HG02642 (cell line): ENCODE data around the gene CDK14.
"Not testable (repeated sequence)": the region's sequence is repeated elsewhere in the genome, so short reads cannot be mapped to it uniquely, and the experiment has no call there.

Experiments used
- ATAC-seq: cut with Tn5 transposase; IDR thresholded peaks from one replicate; pipeline ENCODE4 v1.9.1; 2021; ENCODE audit warnings: mild to moderate bottlenecking; ENCODE audit not compliant: unreplicated experiment, poor library complexity

CDK14 gene

DNA sequence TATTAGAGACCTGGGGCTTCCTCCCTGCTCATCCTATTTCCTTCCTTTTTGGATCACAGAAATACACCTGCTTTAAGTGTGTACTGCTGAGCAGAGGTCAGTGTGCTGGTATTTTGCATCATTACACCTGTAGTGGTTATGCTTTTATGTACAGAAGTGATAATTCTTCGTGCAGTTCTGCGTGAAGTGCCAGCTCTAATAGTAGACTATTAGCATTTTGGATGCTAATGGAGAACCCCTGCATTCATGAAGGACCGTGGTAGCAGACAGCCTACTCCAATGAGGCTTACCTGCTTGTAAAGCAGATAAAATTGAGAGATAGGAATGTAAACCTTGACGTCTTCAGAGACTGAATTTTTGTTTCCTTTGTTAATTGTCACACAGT lies 114.3 kb downstream of the CDK14 start:
- ATAC-seq, result no peak

DNA sequence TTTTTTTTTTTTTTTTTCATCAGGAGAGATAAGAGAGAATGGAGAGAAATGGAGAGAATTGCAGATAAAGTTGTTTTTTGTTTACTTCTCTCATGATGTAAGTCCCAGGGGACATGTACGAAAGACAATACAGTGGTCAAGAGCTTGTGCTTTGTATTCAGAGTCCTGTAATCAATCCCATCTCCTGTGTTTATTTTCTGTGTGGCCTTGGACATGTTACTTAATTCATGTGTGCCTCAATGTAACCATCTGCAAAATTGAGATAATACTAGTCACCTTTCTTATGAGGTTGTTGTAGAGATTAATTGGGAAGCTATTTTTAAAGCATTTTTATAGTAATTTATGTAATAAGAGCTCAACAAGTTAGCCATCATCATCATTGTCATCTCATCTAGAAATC lies 117.5 kb downstream of the CDK14 start:
- no peak for ATAC-seq

DNA sequence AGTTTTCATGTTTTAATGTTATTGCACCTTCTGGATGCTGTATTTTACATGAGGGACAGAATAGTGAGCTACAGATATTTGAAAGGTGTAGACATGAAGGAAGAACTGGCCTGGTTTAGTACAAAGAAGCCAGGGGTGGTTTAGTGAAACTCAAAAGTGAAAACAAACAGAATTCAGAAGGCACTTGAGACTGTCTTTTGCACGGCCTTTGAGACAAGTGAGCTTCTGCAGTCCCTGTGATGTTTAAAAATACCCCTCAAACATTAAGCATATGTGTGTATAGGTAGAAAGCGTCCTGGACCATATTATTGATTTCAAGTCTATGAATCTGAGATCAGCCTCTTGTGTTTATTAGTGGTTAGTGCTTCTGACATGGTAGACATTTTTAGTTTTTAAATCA lies 118.9 kb downstream of the CDK14 start:
- ATAC-seq, result peak; percentile 61

DNA sequence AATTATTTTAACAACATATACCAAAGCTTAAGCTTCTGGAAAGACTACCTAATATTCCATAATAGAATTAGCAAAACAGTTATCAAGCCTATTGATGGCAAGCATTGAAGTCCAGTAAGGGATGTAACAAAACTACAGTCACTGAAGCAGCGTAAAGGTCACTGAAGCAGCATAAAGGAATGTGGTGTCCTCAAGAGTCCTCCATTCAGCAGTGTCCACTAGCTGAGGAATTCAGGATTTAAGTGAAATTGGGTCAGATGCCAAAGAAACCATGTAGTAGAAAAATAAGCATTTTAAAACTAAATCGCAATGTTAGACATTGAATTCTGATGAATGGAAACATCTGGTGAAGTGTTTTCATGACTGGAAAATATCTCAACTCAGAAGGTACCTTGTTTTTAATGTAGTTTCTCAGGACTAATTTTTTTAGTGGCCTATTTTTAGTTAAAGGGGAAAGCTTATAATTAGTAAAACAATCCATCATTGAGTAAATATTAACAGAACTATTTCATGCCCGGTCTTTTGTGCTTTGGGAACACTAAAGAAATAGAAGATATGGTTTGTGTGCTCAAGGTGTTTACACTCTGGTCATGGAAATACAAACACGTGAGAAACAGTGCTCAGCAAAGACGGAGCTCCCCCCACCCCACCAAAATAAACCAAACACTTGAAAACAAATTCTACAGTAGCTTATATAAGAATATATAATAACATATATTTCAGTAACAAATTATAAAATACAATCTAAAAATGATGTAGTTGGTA lies 121.4 kb downstream of the CDK14 start:
- ATAC-seq, result no peak

DNA sequence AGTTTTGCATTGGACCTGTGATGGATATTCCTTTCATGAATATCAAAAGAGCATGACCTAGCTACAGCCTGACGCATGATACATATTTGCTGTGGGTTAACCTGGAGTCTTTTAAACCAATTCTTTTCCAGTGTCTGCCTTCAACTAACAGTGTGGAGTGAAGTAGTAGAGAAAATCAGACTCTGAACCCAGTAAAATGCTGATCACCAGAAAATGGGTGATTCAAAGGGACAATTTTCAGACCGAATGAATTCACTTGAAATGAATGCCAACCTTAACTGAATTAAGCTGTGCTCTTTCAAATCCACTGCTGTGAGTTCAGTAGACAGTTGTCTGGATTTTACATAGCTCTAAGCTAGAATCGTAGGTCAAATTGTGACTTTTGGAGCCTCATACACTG lies 123.0 kb downstream of the CDK14 start:
- ATAC-seq, result no peak

DNA sequence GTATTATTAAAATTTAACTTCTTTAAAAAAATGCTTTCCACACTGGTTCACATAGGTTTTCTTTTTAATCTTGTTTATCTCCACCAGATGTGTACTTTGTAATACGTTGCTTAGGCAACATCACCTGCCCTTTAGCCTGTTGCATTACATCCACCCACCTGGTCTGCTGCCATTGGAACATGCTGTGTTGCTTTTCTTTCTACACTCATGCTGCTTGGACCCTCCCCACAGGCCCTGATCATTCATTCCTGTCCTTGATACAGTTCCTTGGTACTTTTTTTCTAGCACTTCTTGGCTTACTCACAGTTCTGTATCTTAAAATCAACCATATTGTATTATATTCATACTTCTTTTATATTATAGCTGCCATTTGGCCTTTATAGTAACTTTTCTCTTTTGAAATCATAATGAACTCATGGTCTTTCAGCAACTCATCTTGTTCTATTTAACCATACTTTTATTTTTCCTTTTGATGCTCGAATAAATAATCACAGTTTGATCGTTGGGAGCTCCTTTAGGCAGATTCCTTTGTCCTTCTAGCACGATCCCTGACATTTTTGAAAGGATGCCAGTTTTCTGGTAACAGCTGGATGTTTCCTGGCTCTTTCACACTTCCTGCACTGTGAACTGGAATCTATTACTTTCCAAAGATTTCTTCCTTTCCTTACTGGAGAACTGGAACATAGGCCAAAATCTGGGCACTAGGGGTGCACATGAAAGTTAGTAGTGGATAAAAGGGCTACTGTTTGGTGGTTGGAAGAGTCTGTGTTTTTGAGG lies 125.1 kb downstream of the CDK14 start:
- ATAC-seq, result no peak

DNA sequence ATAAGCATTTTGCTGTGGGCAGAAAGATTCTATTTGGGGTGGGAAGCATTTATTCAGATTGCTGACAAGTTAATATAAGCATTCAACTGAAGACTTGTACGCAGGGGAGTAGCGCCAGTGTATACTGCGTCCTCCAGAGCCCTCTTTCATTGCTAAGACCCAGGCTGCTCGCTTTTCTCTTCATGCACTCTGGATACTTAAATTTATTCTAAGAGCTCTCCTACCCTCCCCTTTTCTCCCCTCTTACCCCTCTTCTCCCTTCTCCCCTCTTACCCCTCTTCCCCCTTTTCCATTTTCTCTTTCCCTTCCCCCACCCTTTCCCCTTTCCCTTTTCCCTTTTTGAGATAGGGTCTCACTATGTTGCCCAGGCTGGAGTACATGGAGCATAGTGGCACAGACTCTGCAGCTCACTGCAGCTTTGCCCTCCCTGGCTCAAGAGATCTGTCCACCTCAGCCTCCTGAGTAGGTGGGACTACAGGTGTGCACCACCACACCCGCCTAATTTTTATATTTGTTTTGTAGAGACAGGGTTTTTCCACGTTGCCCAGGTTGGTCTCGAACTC lies 125.8 kb downstream of the CDK14 start:
- no peak for ATAC-seq

DNA sequence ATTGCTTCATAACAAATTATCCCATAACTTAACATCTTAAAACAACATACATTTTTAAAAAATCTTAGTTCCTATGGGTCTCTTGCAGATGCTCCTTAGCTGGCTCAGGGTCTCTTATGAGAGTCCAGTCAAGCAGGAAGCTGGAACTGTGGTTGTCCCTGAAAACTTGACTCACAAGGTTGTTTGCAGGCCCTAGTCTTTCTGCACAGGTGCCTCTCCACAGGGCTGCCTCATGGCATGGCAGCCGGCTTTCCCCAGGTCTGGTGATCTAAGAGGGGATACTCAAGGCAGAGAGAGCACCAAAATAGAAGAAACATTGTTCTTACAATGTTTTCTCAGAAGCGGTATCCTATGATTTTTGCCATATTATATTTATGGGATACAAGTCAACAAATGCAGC lies 127.1 kb downstream of the CDK14 start:
- no peak for ATAC-seq

DNA sequence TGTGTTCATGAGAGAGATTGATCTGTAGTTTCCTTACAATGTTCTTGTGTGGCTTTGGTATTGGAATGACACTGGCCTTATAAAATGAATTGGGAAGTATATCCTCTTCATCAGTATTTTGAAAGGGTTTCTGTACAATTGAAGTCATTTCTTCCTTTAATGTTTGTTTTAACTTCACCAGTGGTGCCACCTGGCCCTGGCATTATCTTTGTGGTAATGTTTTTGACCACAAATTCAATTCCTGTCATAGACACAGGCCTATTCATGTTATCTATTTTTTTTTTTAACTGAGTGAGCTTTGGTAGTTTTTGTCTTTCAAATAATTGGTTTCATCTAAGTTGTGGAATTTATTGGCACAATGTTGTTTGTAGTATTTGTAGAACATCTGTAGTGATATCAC lies 127.7 kb downstream of the CDK14 start:
- no peak for ATAC-seq

DNA sequence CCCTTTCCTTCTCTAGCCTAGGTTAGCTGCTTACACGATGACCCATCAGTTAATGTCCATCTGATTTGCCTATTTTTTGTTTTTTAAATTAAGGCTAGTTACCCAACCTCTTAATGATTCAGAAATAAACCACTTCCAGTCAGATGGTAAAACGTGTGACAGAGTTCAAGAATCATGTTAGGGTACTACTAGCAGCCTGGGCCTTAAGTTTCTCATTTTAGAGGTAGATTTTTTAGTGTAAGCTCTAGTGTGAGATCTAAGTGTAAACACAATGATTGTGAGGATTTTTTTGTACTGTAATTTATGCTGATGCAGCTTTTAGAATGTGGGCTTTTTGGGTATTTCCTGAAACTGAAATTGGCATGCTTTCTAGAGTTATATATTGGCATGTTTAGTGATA lies 130.0 kb downstream of the CDK14 start:
- ATAC-seq, result no peak

DNA sequence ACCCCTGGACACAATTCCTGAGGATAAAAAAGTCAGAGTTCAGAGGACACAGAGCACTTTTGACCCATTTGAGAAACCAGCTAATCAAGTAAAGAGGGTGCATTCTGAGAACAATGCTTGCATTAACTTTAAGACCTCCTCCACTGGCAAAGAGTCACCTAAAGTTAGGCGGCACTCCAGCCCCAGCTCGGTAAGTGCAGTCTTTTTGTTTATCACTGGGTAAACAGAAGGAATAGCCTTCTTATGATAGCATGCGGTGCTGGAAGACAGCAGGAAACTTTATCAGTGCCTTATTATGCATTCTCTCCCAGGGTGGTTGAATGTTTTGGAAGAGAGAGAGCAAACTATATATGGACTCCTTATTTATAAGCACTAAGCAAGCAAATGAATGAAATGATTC lies 130.5 kb downstream of the CDK14 start:
- ATAC-seq, result no peak

DNA sequence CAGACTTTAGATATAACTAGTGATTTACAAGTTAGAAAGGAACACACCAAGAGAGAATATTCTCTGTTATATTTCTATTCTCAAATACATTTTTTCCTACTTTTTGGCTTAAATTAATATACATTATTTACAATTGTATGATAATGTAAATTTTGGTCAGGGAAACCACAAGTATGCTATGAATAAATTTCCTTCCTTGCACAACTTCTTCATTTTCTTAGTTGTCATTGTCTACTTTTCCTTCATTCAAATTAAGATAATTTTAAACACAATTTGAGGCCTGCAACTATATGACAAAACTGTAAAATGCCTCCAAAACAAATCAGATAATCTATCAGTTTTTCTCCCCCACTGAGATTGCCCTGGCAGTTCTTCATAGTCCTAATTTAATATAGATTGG lies 131.3 kb downstream of the CDK14 start:
- no peak for ATAC-seq

DNA sequence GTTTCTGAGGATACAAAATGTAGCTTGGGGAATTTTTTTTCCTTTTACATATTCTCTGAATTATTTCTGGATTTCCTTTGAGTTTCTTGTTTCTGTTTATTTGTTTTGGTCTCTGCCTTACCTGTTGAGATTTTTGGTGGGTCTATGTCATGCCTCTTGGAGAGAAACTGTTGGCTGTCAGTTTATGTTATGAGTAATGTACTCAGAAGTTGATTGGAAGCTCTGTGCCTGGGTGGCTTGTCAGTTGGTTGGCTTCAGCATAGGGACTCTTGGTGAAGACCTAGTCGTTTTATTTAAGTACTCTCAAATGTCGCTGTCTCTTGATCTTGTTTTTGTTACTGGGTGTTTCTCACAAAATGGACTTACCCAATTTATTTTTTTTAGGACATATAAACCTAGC lies 132.4 kb downstream of the CDK14 start:
- ATAC-seq, result peak; percentile 80

DNA sequence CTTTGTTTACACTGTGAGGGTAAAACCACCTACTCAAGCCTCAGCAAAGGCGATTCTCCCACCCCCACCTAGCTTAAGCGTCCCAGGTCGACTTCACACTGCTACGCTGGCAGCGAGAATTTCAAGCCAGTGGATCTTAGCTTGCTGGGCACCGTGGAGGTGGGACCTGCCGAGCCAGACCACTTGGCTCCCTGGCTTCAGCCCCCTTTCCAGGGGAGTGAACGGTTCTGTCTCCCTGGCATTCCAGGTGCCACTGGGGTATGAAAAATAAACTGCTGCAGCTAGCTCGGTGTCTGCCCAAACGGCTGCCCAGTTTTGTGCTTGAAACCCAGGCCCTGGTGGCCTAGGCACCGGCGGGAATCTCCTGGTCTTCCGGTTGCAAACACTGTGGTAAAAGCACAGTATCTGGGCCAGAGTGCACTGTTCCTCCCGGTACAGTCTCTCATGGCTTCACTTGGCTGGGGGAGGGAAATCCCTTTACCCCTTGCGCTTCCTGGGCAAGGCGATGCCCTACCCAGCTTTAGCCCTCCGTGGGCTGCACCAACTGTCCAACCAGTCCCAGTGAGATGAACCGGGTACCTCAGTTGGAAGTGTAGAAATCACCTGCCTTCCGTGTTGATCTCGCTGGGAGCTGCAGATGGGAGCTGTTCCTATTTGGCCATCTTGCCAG lies 139.6 kb downstream of the CDK14 start:
- ATAC-seq, result not testable (repeated sequence)

DNA sequence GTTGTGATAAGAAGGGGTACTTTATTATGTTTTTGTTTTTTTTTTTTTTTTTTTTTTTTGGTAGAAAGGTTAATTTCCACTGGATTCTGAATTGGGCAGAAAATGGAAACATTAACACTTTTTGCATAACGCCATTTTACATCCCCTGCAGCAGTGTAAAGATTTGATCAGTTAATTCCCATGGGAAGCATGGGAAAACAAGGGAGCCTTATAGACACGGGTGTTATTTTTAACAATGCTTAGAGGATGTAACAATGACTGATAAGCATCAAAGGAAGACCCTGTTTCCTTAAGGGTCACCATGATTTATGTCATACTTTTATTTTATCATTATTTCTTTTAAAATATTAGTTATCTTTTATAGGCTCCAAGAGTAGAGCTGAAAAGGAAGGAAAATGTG lies 140.2 kb downstream of the CDK14 start:
- no peak for ATAC-seq

DNA sequence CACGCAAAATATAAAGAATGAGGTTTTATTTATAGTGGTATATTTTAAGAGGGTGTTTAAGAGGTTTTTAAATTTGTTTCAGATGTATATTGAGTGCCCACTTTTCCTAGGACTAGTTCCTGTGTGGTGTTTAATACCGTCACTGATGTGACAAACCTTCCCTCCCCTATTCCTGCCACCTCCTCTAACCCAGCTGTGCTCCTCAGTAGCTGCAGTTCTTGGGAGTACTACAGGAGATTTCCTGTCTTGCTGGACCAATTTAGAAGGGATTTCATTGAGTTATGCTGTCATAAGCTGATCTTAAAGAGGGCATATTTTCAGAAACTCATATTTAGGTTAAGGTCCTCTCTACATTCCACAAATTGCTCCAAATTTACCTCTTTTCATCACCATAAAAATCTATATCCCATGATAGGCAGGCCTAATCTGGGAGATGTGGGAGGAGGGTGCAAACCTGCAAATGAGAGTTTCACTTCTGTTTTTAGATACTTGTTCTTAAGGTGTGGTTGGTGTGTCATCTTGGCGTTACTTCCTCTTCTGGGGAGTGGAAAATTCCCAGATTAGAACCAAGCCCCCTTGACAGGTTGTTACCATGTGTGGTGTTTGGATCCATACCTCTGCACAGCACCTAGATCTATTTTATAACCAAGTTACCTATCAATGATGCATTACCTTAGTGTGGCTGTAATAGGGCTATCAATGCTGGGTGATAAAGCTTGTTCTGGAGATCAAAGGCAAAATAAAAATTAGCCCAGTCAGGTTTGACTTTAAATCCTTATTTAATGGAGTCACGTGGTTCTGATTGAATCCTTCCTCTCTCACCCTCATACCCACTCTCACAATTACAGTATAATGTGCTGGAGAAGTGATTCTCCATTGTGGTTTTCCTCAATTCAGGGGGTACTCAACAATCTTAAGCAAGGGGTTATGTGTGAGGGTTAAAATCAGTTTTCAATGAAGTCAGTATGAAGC lies 141.1 kb downstream of the CDK14 start:
- ATAC-seq, result peak; percentile 95

DNA sequence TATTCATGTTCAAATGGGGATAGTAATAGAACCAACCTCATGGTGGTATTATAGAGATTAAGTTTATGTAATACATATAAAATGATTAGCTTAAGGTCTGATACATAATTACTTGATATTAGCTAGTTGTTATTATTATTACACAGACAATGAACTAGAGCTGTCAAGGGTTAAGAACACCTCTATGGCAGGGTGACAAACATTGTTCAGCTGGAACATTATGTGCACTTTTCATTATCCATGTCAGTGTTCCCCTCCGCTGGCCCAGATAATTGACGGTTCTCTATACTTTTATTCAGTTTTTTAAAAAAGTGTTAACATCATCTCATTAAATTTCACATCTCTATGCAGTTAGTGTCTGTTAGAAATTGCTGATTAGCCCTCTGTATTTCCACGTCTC lies 142.1 kb downstream of the CDK14 start:
- ATAC-seq, result no peak

DNA sequence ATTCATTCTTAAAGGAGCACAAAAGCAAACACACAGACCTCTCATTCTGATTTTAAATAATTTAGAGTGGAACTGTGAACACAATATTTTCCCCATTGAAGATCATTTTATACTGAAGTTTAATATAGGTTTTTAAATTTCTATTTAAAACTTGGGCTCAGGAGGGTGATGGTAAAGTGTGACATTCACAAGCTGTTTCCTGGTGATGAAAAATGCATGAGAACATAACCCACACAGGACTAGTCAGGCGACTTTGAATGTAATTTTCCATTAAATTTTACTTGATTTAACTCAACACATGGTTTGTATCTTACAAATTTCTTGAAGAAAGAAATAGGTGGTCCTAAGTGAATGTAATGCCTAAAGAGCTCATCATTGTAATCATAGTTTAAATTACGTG lies 143.6 kb downstream of the CDK14 start:
- ATAC-seq, result no peak

DNA sequence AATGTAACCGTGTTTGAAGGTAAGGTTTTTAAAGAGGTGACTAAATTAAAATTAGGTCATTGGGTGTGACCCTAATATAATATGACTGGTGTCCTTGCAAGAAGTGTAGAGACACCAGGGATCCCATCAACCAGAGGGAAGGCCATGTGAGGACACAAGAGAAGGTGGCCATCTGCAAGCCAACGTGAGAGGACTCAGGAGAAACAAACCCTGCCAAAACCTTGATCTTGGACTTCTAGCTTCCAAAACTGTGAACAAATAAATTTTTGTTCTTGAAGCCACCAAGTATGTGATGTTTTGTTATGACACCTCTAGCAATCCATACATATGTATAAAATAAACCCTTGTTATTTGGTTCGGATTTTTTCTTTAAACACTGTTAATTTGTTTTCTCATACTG lies 144.3 kb downstream of the CDK14 start:
- ATAC-seq, result no peak

DNA sequence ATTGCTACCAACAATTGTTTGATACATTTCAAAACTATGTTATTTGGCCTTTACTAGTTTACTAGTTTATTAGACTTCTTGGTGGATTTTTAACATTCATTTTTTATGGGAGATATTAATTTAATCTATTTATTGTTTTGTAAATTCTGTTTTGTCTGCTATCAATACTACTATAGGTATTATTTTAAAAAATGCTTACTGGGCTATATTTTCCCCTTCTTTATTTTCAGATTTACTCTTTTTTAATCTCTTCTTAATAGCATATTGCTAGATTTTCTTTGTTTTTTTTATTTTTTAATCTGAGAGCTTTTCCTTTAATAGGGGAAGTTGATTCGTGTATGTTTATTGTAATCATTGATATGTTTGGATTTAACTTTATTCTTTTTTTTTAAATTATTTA lies 147.5 kb downstream of the CDK14 start:
- ATAC-seq, result no peak
